Fibroblast of pulmonary artery (primary cell): Measurements from ENCODE around the gene VGLL4.

Source experiments
- DNase-seq: peaks from one replicate; pipeline ENCODE4 v3.0.0-alpha.2; 2010; ENCODE audit warnings: low read depth
- H3K4me3 ChIP-seq: replicated peaks from 2 replicates; pipeline ENCODE4 v1.5.1; 2011; ENCODE audit warnings: low read depth, mild to moderate bottlenecking, control low read depth, low read length, moderate library complexity
- TF ChIP-seq, protein P1 (sequence below): IDR thresholded peaks from 2 replicates; pipeline ENCODE4 v1.5.1; 2011; ENCODE audit warnings: mild to moderate bottlenecking, control low read depth, low read length, inconsistent platforms; ENCODE audit errors: missing control alignments

Gene VGLL4

GRCh38 chr3:11556851-11557644, 86.7 kb downstream of the VGLL4 start:
- peak; percentile 86 for DNase-seq
- TF ChIP-seq, protein P1, sequence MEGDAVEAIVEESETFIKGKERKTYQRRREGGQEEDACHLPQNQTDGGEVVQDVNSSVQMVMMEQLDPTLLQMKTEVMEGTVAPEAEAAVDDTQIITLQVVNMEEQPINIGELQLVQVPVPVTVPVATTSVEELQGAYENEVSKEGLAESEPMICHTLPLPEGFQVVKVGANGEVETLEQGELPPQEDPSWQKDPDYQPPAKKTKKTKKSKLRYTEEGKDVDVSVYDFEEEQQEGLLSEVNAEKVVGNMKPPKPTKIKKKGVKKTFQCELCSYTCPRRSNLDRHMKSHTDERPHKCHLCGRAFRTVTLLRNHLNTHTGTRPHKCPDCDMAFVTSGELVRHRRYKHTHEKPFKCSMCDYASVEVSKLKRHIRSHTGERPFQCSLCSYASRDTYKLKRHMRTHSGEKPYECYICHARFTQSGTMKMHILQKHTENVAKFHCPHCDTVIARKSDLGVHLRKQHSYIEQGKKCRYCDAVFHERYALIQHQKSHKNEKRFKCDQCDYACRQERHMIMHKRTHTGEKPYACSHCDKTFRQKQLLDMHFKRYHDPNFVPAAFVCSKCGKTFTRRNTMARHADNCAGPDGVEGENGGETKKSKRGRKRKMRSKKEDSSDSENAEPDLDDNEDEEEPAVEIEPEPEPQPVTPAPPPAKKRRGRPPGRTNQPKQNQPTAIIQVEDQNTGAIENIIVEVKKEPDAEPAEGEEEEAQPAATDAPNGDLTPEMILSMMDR, result no peak
- H3K4me3 ChIP-seq, result no peak overlapping the region

- DNase-seq, result no peak
- TF ChIP-seq, protein P1, result no peak
- no peak overlapping the region for H3K4me3 ChIP-seq
Observed at GRCh38 chr3:11555881-11556633, 87.7 kb downstream of the VGLL4 start.

DNA sequence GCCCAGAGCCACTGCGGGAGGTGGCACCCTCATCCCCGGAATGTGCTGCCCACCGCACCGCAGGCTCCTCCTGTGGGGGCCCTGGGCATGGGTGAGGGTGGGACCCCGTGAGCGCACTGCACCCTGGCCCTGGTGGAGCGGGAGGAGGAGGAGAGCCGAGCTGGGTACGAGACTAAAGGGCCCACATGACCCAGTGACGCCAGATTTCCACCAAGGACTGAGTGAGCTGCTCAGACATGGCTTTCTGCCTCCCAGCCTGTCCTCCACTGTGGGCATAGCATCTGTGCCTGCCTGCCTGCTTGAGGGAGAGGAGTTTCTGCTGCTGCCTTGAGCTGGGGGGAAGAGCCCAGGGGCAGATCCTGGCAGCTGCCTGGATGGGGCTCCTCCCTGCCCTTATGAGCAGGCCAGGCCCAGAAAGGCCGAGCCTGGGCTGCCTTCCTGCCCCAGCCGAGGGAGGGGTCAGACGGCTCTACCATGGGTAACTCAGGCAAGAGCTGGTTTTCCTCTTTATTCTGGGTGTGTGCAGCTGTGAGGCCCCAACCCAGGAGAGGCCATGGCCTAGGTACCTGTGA, 88.4 kb downstream of the VGLL4 start:
- DNase-seq, result no peak
- no peak overlapping the region for H3K4me3 ChIP-seq
- TF ChIP-seq, protein P1, result no peak

- TF ChIP-seq, protein P1, result no peak
- no peak overlapping the region for H3K4me3 ChIP-seq
- DNase-seq, result no peak
Observed at GRCh38 chr3:11554666-11555065, 89.0 kb downstream of the VGLL4 start.

- TF ChIP-seq, protein P1, result no peak
- no peak for DNase-seq
- H3K4me3 ChIP-seq, result no peak overlapping the region
Observed at GRCh38 chr3:11554236-11554610, 89.5 kb downstream of the VGLL4 start.

DNA sequence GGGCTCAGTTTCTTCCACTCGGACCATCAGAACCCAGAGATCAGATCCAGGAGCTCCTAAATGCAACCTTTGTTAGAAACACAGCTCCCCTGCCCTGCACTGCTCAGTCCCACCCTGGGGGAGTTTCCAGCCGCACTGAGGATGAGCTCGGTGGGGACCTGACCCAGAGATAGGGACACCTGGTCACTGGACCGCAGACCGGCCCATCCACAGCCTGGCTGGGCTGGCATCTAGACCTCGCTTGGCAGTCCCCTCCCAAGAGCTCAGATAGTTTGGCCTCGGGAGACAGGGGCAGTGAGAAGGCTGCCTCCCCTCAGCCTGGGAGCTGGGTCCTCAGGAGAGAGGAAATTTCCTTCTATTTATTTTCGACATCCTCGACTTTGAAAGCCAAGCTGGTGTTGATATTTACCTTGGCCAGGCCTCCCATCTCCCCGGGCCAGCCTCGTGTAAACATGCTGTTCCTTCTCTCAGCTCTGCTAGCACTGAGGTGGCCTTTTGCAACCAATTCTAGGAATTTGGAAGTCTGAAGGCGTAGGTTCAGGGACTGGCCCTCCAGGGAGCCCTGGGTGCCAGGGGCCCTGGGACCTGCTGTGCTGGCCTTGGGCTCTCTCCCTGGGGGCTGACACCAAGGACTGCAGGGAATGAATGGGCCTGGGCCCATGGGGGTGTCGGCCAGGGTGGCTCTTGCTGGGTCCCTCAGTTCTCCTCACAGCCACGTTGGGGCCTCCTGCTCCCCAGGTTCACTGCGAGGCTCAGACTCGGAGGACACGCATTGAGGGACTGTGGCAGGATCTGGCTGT, 90.1 kb downstream of the VGLL4 start:
- DNase-seq, result peak; percentile 32
- TF ChIP-seq, protein P1, result no peak
- H3K4me3 ChIP-seq, result no peak overlapping the region
